H1 (cell line): ENCODE measurements around the gene FRMD5. TPM values are rescaled to one million over a fixed set of nuclear protein-coding genes. Genes with fewer than 3 reads are reported as not detected.

Source experiments
- ATF3 ChIP-seq: IDR thresholded peaks from 2 replicates; pipeline ENCODE4 v1.6.1; 2011; ENCODE audit warnings: low read depth, mild to moderate bottlenecking, low read length; ENCODE audit not compliant: insufficient read depth
- CEBPB ChIP-seq: IDR thresholded peaks from 2 replicates; pipeline ENCODE4 v1.6.1; 2012; ENCODE audit warnings: low read depth, low read length
- CHD2 ChIP-seq: IDR thresholded peaks from 2 replicates; pipeline ENCODE4 v1.6.1; 2012; ENCODE audit warnings: low read length, improper control_type of control experiment
- GTF2F1 ChIP-seq: IDR thresholded peaks from 2 replicates; pipeline ENCODE4 v1.6.1; 2012; ENCODE audit warnings: low read depth, low read length, improper control_type of control experiment, borderline replicate concordance
- HDAC2 ChIP-seq, 2 experiments: fragments of 300-600 bp in 1 of 2; sonication (generic) in 1 of 2; IDR thresholded peaks; 2 replicates each; pipeline ENCODE4 v1.6.1; 2011 to 2012; ENCODE audit warnings: low read depth in 2 of 2, low read length in 2 of 2, mild to moderate bottlenecking in 2 of 2, moderate library complexity in 2 of 2, borderline replicate concordance in 1 of 2, inconsistent platforms in 1 of 2
- HDAC6 ChIP-seq: IDR thresholded peaks from one replicate; pipeline ENCODE4 v1.7.1; 2012; ENCODE audit warnings: low read depth, mild to moderate bottlenecking, inconsistent platforms, low read length, moderate library complexity
- NANOG ChIP-seq: IDR thresholded peaks from 2 replicates; pipeline ENCODE4 v1.6.1; 2011; ENCODE audit warnings: low read length, low read depth, mild to moderate bottlenecking, inconsistent platforms; ENCODE audit not compliant: insufficient read depth, poor library complexity, severe bottlenecking
- POU5F1 ChIP-seq: IDR thresholded peaks from 2 replicates; pipeline ENCODE4 v1.6.1; 2011; ENCODE audit warnings: low read depth, mild to moderate bottlenecking, low read length, moderate library complexity
- TAF1 ChIP-seq: IDR thresholded peaks from 2 replicates; pipeline ENCODE4 v1.6.1; 2011; ENCODE audit warnings: mild to moderate bottlenecking, low read depth, low read length
- TAF7 ChIP-seq: optimal IDR thresholded peaks from 2 replicates; pipeline ENCODE3; 2011; ENCODE audit warnings: low read depth, mild to moderate bottlenecking, inconsistent platforms, low read length, moderate library complexity, borderline replicate concordance
- TBP ChIP-seq: IDR thresholded peaks from 2 replicates; pipeline ENCODE4 v1.6.1; 2011; ENCODE audit warnings: low read depth, low read length, improper control_type of control experiment
- polyA plus RNA-seq, 7 experiments: library from polyadenylated mRNA; depleted of rRNA in 3 of 7; stranded (reverse) in 5 of 7; unstranded in 2 of 7; fragments of >200 nt in 5 of 7; fragments of 200-250 nt in 2 of 7; gene quantifications; 1 replicate in 5 of 7; 2 replicates in 1 of 7; 4 replicates in 1 of 7; pipeline versions ENCODE4 v1.2.1 to v1.2.3, GENCODE V29; 2011 to 2013; ENCODE audit warnings: missing spikeins in 2 of 7, mixed read lengths in 2 of 7
- total RNA-seq: library from RNA; stranded (reverse); fragmentation: NEBNext Ultra II Directional; extraction: Animal tissue kit (Norgen Biotek cat#: 25700); gene quantifications from 2 replicates; pipeline ENCODE4 v1.2.1, GENCODE V29; 2021

Gene FRMD5
- total and polyA plus RNA-seq, 2 of the 8 experiments (the other 6 are each of a cell fraction or from before 2014, with no cell fraction given) = 10.1 to 12.6 TPM

- TF ChIP-seq ATF3 (0 out of 2 replicates have a peak, but pooled peaks have one; percentile 15), TAF1 (no peak), HDAC6 (no peak), TBP (no peak), NANOG (no peak), GTF2F1 (no peak), TAF7 (no peak), CHD2 (no peak), CEBPB (no peak), POU5F1 (no peak), HDAC2 (IDR thresholded peaks at IDR 0.05; ENCODE audit: borderline replicate concordance in 1 of 2, low read depth in 2 of 2, low read length in 2 of 2) (no peak)
These were observed 291.2 kb downstream of the FRMD5 start (continued) for GRCh38 chr15:43903864-43904290.
